HuH-7 (cell line): ENCODE results near the gene PITRM1.

Source experiments
- DNase-seq: peaks from one replicate; pipeline ENCODE4 v3.0.0; 2011; ENCODE audit warnings: low spot score

Gene PITRM1

GRCh38 chr10:3100856-3101640, 71.5 kb downstream of the PITRM1 start:
- no peak for DNase-seq

GRCh38 chr10:3100093-3100792, 72.3 kb downstream of the PITRM1 start:
- DNase-seq: no peak

- DNase-seq: no peak
These were observed 73.1 kb downstream of the PITRM1 start for GRCh38 chr10:3099291-3100092.

GRCh38 chr10:3098689-3099088, 73.9 kb downstream of the PITRM1 start:
- no peak for DNase-seq

- DNase-seq: no peak
These were observed 75.4 kb downstream of the PITRM1 start for GRCh38 chr10:3097160-3097559.

GRCh38 chr10:3096149-3096548, 76.4 kb downstream of the PITRM1 start:
- DNase-seq: no peak

- DNase-seq: peak; percentile 52
These were observed 77.0 kb downstream of the PITRM1 start for GRCh38 chr10:3095373-3096139.

GRCh38 chr10:3094609-3095036, 78.0 kb downstream of the PITRM1 start:
- no peak for DNase-seq

- DNase-seq: no peak
These were observed 78.6 kb downstream of the PITRM1 start for GRCh38 chr10:3093996-3094395.

- no peak for DNase-seq
These were observed 80.7 kb downstream of the PITRM1 start for GRCh38 chr10:3091921-3092320.

- no peak for DNase-seq
These were observed 81.4 kb downstream of the PITRM1 start for GRCh38 chr10:3090914-3091787.

- no peak for DNase-seq
These were observed 82.2 kb downstream of the PITRM1 start for GRCh38 chr10:3090388-3090787.
